Renal pelvis (tissue), 4 donors: ENCODE measurements around the gene PRKG2. TPM values are rescaled to one million over a fixed set of nuclear protein-coding genes. Genes with fewer than 3 reads are reported as not detected.
"Not testable (repeated sequence)": the region's sequence is repeated elsewhere in the genome, so short reads cannot be mapped to it uniquely, and the experiment has no call there.

Experiments used
- DNase-seq: peaks from one replicate; pipeline ENCODE4 v3.0.0-alpha.2; 2013
- polyA plus RNA-seq, 3 donors: library from polyadenylated mRNA; unstranded; fragments of 120-200 nt; gene quantifications; one replicate each; pipeline ENCODE4 v1.2.1, GENCODE V29; 2013; ENCODE audit not compliant: insufficient read length in 3 of 3

The PRKG2 gene
- polyA plus RNA-seq, 3 donors, result 1.6 to 2.2 (median 1.7) TPM

- DNase-seq, result no peak
These were observed 52.1 kb downstream of the PRKG2 start for GRCh38 chr4:81162752-81163458.

GRCh38 chr4:81153714-81154323 is 61.2 kb downstream of the PRKG2 start:
- DNase-seq, result not testable (repeated sequence)

GRCh38 chr4:81152839-81153713 is 61.9 kb downstream of the PRKG2 start:
- no peak for DNase-seq

GRCh38 chr4:81149976-81150375 is 65.0 kb downstream of the PRKG2 start:
- no peak for DNase-seq

GRCh38 chr4:81148576-81148975 is 66.4 kb downstream of the PRKG2 start:
- no peak for DNase-seq

GRCh38 chr4:81146466-81146865 is 68.6 kb downstream of the PRKG2 start:
- no peak for DNase-seq

- no peak for DNase-seq
These were observed 71.8 kb downstream of the PRKG2 start for GRCh38 chr4:81143183-81143582.

- DNase-seq, result no peak
These were observed 72.3 kb downstream of the PRKG2 start for GRCh38 chr4:81142744-81143143.

GRCh38 chr4:81137894-81138293 is 77.1 kb downstream of the PRKG2 start:
- no peak for DNase-seq

GRCh38 chr4:81137446-81137845 is 77.6 kb downstream of the PRKG2 start:
- DNase-seq, result no peak

GRCh38 chr4:81136161-81136905 is 78.7 kb downstream of the PRKG2 start:
- DNase-seq, result no peak

- no peak for DNase-seq
These were observed 79.5 kb downstream of the PRKG2 start for GRCh38 chr4:81135501-81135900.

- DNase-seq, result no peak
These were observed 83.5 kb downstream of the PRKG2 start for GRCh38 chr4:81131563-81131962.

- no peak for DNase-seq
These were observed 84.0 kb downstream of the PRKG2 start for GRCh38 chr4:81131066-81131465.

GRCh38 chr4:81130569-81130968 is 84.5 kb downstream of the PRKG2 start:
- no peak for DNase-seq

- no peak for DNase-seq
These were observed 95.0 kb downstream of the PRKG2 start for GRCh38 chr4:81120055-81120454.

GRCh38 chr4:81118086-81118485 is 96.9 kb downstream of the PRKG2 start:
- DNase-seq, result no peak

- DNase-seq, result no peak
These were observed 98.5 kb downstream of the PRKG2 start for GRCh38 chr4:81116566-81116965.

- DNase-seq, result no peak
These were observed 102.0 kb downstream of the PRKG2 start for GRCh38 chr4:81113024-81113423.

- no peak for DNase-seq
These were observed 105.7 kb downstream of the PRKG2 start for GRCh38 chr4:81109356-81109755.

- no peak for DNase-seq
These were observed 108.9 kb downstream of the PRKG2 start for GRCh38 chr4:81106150-81106549.

GRCh38 chr4:81102107-81102506 is 112.9 kb downstream of the PRKG2 start:
- DNase-seq, result no peak
